Mesodermal cell (in vitro differentiated cells): Measurements from ENCODE around the gene MICAL3.

Experiments
- H3K27ac ChIP-seq: 2 replicates; pipeline ENCODE4 v1.7.0; 2013; ENCODE audit warnings: mild to moderate bottlenecking, low read depth, low read length, moderate library complexity; ENCODE audit not compliant: severe bottlenecking
- H3K36me3 ChIP-seq: 2 replicates; pipeline ENCODE4 v1.7.1; 2013; ENCODE audit warnings: mild to moderate bottlenecking, low read length, moderate library complexity; ENCODE audit not compliant: control insufficient read depth, insufficient read depth
- H3K4me1 ChIP-seq: one replicate; pipeline ENCODE4 v1.7.1; 2013; ENCODE audit warnings: mild to moderate bottlenecking, low read length; ENCODE audit not compliant: insufficient read depth, control insufficient read depth, poor library complexity, severe bottlenecking
- H3K4me3 ChIP-seq: 2 replicates; pipeline ENCODE4 v1.7.0; 2013; ENCODE audit warnings: low read length, control low read depth, mild to moderate bottlenecking; ENCODE audit not compliant: insufficient read depth, poor library complexity, severe bottlenecking; ENCODE audit errors: extremely low read depth
- H3K9me3 ChIP-seq: 2 replicates; pipeline ENCODE4 v1.7.1; 2013; ENCODE audit warnings: mild to moderate bottlenecking, low read length, moderate library complexity; ENCODE audit not compliant: control insufficient read depth
- WGBS, 2 experiments: methylation state at CpG; one replicate each; pipeline ENCODE4 v1.1.5; 2013; ENCODE audit warnings: missing lambda C conversion rate in 2 of 2; ENCODE audit not compliant: insufficient coverage in 2 of 2; 5-methylcytosine and 5-hydroxymethylcytosine counted together

Gene MICAL3

DNA sequence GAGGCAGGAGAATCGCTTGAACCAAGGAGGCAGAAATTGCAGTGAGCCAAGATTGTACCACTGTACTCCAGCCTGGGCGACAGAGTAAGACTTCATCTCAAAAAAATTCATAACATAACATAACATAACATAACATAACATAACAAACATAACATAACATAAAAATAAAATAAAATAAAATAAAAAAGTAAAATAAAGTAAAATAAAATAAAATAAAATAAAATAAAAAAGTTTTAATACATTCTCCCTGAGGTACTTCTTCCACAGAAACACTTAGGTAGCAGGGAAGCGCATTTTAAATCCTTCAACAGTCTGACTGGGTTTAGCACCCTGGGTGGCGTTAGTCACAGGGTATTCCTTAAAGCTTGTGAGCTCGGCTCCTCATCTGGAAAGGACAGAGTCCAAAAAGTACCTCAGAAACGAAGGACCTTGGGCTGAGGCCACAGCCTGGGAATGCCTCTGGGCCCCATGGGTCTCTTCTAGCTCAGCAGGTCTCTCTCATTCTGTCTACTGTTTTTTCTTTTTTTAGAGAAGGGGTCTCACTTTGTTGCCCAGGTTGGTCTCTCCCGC, 41.7 kb downstream of the MICAL3 start:
- no peak overlapping the region for H3K4me3 ChIP-seq
- H3K36me3 ChIP-seq, result peaks cover 2% of the 10 kb centered on the region
- no peaks in the 10 kb centered on the region for H3K9me3 ChIP-seq
- WGBS, 2 experiments, result 86 to 90% methylated on average over 6 of the region's 7 CpGs
- H3K27ac ChIP-seq, result no peak overlapping the region
- H3K4me1 ChIP-seq, result peaks cover 27% of the 10 kb centered on the region

GRCh38 chr22:17981497-17981896, 42.9 kb downstream of the MICAL3 start:
- H3K36me3 ChIP-seq, result peaks cover 2% of the 10 kb centered on the region
- H3K9me3 ChIP-seq, result no peaks in the 10 kb centered on the region
- 85 to 92% methylated on average over 3 to 4 of the region's 6 CpGs for whole genome bisulfite sequencing, 2 experiments
- no peak overlapping the region for H3K27ac ChIP-seq
- H3K4me3 ChIP-seq, result no peak overlapping the region
- peaks cover 20% of the 10 kb centered on the region for H3K4me1 ChIP-seq

GRCh38 chr22:17980638-17981051, 43.7 kb downstream of the MICAL3 start:
- H3K36me3 ChIP-seq, result peaks cover 2% of the 10 kb centered on the region
- H3K4me3 ChIP-seq, result no peak overlapping the region
- H3K4me1 ChIP-seq, result peaks cover 20% of the 10 kb centered on the region
- no peaks in the 10 kb centered on the region for H3K9me3 ChIP-seq
- H3K27ac ChIP-seq, result no peak overlapping the region
- 92 to 94% methylated on average over 13 of the region's 13 CpGs for WGBS, 2 experiments

DNA sequence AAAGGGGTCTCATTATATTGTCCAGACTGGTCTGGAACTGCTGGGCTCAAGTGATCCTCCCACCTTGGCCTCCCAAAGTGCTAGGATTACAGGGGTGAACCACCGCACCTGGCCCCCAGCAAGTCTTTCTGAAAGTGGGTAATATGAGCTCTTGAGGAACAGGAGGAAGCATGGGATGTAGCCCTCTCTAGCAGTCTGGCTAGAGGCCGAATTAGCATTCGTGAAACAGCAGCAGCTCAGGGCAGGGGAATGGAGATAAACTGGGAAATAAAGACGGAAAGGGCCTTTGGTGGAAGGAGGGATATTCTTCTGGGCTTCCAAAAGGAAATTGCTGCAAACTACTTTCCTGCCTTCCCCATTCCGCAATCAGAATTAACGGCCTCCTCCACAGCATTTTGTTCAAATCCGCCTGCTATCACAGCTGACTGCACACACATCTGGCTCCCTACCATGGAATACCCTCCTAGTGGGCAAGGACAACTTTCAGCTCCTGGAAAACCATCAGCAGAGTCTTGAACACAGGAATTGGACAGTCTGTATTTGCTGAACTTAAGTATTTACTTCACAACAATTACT, 44.3 kb downstream of the MICAL3 start:
- 84 to 88% methylated on average over 7 of the region's 7 CpGs for WGBS, 2 experiments
- H3K27ac ChIP-seq, result no peak overlapping the region
- H3K4me3 ChIP-seq, result no peak overlapping the region
- no peaks in the 10 kb centered on the region for H3K9me3 ChIP-seq
- peaks cover 19% of the 10 kb centered on the region for H3K4me1 ChIP-seq
- H3K36me3 ChIP-seq, result peaks cover 2% of the 10 kb centered on the region

DNA sequence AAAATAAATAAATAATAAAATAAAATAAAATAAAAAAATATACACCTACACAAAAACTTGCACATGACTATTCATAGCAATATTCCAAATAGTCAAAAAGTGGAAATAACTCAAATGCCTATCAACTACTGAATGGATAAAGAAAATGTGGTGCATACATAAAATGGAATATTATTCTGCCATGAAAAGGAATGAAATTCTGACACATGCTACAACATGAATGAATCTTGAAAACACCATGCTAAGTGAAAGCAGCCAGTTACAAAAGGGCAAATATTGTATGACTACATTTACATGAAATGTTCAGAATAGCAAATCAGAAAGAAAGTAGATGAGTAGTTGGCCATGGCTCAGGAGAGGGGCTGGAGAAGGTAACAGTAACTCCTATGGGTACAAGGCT, 46.3 kb downstream of the MICAL3 start:
- Histone ChIP-seq H3K27ac (no peak overlapping the region), H3K4me1 (peaks cover 12% of the 10 kb centered on the region), H3K9me3 (no peaks in the 10 kb centered on the region), H3K36me3 (peaks cover 5% of the 10 kb centered on the region), H3K4me3 (no peak overlapping the region)

GRCh38 chr22:17977371-17977770, 47.0 kb downstream of the MICAL3 start:
- Histone ChIP-seq H3K9me3 (no peaks in the 10 kb centered on the region), H3K27ac (no peak overlapping the region), H3K4me1 (peaks cover 18% of the 10 kb centered on the region), H3K4me3 (no peak overlapping the region), H3K36me3 (peaks cover 5% of the 10 kb centered on the region)
- WGBS, 2 experiments, result 100% methylated on average over 1 of the region's 2 CpGs; no CpG with 5 or more reads in 1 of the 2 experiments

- H3K27ac ChIP-seq, result no peak overlapping the region
- H3K36me3 ChIP-seq, result peaks cover 3% of the 10 kb centered on the region
- H3K9me3 ChIP-seq, result no peaks in the 10 kb centered on the region
- H3K4me1 ChIP-seq, result peaks cover 21% of the 10 kb centered on the region
- WGBS, 2 experiments, result 60 to 100% methylated on average over 1 of the region's 3 CpGs
- no peak overlapping the region for H3K4me3 ChIP-seq
Observed at GRCh38 chr22:17976121-17976520, 48.2 kb downstream of the MICAL3 start.

DNA sequence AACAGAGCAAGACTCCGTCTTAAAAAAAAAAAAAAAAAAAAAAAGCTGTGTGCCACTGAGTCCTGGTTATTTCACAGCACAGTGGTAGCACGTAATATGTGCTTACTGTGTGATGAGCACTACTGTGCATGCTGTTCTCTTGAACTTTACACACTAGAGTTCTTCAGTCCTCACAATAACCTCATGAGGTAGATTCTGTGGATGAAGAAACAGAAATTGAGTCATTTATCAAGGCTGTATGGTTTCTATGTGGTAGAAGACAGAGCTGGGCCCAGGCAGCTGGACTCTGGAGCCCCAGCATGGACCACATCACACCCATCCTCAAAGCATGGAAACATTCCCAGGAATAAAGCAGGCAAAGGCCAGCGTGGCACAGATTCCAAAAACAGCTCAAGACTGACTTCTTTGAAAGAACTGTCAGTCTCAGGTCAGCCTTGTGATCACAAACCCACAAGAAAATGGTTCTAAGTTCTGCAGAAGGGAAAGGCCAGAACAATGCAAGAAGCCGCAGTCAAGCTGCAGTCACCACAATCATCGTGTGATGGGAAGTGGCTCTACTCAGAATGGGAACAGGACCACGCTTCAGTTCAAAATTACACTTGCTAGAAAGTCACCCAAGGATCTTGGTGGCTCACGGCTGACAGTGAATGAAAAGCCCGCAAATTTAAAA, 49.5 kb downstream of the MICAL3 start:
- H3K4me1 ChIP-seq, result peaks cover 24% of the 10 kb centered on the region
- peaks cover 3% of the 10 kb centered on the region for H3K36me3 ChIP-seq
- H3K9me3 ChIP-seq, result no peaks in the 10 kb centered on the region
- H3K4me3 ChIP-seq, result no peak overlapping the region
- H3K27ac ChIP-seq, result no peak overlapping the region
- WGBS, 2 experiments, result 92 to 96% methylated on average over 5 to 6 of the region's 8 CpGs

DNA sequence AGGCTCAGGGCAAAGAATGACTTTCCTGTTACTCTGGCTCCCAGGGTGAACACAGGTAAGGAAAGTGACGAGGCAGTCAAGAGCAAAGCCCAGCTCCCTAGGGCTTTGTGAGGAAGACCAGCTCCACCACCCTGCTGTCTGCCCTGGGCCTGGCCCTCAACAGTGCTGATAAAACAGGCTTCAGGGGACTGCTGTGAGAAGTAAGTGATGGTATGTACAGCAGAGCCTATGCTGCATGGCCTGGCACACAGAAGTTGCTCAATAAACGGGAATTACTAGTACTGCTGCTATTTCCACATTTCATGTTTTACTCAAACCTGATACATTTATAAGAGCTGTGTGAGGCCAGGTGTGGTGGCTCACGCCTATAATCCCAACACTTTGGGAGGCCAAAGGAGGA, 50.3 kb downstream of the MICAL3 start:
- Histone ChIP-seq H3K36me3 (peaks cover 3% of the 10 kb centered on the region), H3K9me3 (no peaks in the 10 kb centered on the region), H3K27ac (no peak overlapping the region), H3K4me1 (peaks cover 25% of the 10 kb centered on the region), H3K4me3 (no peak overlapping the region)
- WGBS, 2 experiments, result 86 to 100% methylated on average over 1 of the region's 3 CpGs

GRCh38 chr22:17973217-17973616, 51.1 kb downstream of the MICAL3 start:
- no peaks in the 10 kb centered on the region for H3K9me3 ChIP-seq
- H3K4me1 ChIP-seq, result peaks cover 25% of the 10 kb centered on the region
- 85 to 93% methylated on average over 5 to 6 of the region's 6 CpGs for WGBS, 2 experiments
- H3K27ac ChIP-seq, result no peak overlapping the region
- no peak overlapping the region for H3K4me3 ChIP-seq
- peaks cover 3% of the 10 kb centered on the region for H3K36me3 ChIP-seq
